ENCODE results near the gene ARHGAP18. TPM values are rescaled to one million over a fixed set of nuclear protein-coding genes. Genes with fewer than 3 reads are reported as not detected.

ARHGAP18 gene
- total RNA-seq, 1 experiment from 2014 or later = 64.5 TPM

DNA sequence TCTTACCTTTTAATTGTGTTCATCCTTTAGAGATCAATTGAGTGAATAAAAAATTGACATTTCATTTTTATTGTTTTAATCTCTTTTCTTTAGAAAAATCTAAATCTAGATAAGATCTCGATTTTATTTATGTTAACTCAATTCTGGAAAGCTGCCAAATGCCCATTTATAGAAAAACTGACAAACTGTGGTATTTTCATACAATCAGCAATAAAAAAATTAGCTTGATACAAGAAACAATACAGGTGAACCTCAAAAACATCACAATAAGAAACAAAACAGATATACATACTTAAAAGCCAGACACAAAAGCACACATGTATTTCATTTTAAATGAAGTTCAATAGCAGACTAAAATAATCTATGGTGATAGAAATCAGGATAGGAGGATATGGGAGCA is 30.0 kb upstream of the ARHGAP18 start:
- CTCF ChIA-PET = no interaction called here
- Mint-ChIP-seq H3K4me1 (ENCODE audit: low read depth, unreplicated experiment) (peaks cover 9% of the 10 kb centered on the region), H3K4me3 (ENCODE audit: low read depth, unreplicated experiment) (no peak overlapping the region), H3K27me3 (ENCODE audit: unreplicated experiment) (no peaks in the 10 kb centered on the region), H3K36me3 (ENCODE audit: insufficient read depth, unreplicated experiment) (no peaks in the 10 kb centered on the region), H3K27ac (ENCODE audit: unreplicated experiment) (no peak overlapping the region), H3K9me3 (ENCODE audit: low read depth, unreplicated experiment) (no peaks in the 10 kb centered on the region)
- DNase-seq = no peak
- intact Hi-C loops (cut with micrococcal nuclease; ENCODE audit: unreplicated experiment) = no loop called here
- TF ChIP-seq, protein P1, sequence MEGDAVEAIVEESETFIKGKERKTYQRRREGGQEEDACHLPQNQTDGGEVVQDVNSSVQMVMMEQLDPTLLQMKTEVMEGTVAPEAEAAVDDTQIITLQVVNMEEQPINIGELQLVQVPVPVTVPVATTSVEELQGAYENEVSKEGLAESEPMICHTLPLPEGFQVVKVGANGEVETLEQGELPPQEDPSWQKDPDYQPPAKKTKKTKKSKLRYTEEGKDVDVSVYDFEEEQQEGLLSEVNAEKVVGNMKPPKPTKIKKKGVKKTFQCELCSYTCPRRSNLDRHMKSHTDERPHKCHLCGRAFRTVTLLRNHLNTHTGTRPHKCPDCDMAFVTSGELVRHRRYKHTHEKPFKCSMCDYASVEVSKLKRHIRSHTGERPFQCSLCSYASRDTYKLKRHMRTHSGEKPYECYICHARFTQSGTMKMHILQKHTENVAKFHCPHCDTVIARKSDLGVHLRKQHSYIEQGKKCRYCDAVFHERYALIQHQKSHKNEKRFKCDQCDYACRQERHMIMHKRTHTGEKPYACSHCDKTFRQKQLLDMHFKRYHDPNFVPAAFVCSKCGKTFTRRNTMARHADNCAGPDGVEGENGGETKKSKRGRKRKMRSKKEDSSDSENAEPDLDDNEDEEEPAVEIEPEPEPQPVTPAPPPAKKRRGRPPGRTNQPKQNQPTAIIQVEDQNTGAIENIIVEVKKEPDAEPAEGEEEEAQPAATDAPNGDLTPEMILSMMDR (IDR thresholded peaks at IDR 0.05; ENCODE audit: unreplicated experiment) = no peak
- BruUV-seq (replicated peaks) = no TSS peak

DNA sequence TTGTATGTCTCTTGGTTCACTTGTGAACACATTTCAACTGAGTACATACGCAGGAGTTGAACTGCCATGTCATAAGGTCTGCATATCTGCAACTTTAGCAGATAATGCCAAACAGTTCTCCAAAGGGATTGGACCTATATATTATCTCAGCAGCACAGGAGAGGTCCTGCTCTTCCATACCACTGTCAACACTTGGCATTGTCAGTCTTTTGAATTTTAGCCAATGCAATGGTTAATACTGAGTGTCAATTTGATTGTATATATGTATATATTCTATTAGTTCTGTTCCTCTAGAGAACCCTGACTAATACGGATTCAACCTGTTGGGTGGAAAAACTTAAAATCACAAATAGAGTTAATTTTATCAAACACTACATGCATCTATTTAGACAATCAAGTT is 26.1 kb upstream of the ARHGAP18 start:
- Mint-ChIP-seq H3K27me3 (ENCODE audit: unreplicated experiment) (no peaks in the 10 kb centered on the region), H3K4me3 (ENCODE audit: low read depth, unreplicated experiment) (no peak overlapping the region), H3K9me3 (ENCODE audit: low read depth, unreplicated experiment) (no peaks in the 10 kb centered on the region), H3K36me3 (ENCODE audit: insufficient read depth, unreplicated experiment) (no peaks in the 10 kb centered on the region), H3K27ac (ENCODE audit: unreplicated experiment) (no peak overlapping the region), H3K4me1 (ENCODE audit: low read depth, unreplicated experiment) (no peaks in the 10 kb centered on the region)
- BruUV-seq (replicated peaks) = no TSS peak
- CTCF ChIA-PET = no interaction called here
- TF ChIP-seq, protein P1 (IDR thresholded peaks at IDR 0.05; ENCODE audit: unreplicated experiment) = no peak
- intact Hi-C loops (cut with micrococcal nuclease; ENCODE audit: unreplicated experiment) = loop anchor here (10.0 kb wide), 1 partner anchor 289 kb away; no protein-coding TSS in a partner anchor
- DNase-seq = no peak

DNA sequence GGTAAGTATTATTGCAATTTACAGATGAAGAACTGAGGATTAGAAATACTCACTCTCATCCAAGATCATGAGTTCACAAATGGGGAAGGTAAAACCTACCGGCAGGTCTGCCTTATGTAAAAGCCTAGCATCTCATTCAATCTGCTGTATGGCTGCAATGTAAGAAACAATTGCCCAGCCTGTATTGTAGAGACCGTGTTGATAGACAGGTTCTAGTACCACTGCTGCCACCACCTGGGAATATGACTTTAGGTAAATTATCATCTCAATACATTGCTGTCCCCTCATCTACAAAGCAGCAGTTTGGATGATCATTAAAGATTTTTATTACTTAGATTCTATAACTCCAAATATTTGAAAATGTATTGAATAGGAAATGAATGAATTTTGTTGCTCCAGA is 23.3 kb upstream of the ARHGAP18 start:
- no peak for DNase-seq
- no peaks in the 10 kb centered on the region for H3K27me3 Mint-ChIP-seq (ENCODE audit: unreplicated experiment)
- H3K27ac Mint-ChIP-seq (ENCODE audit: unreplicated experiment) = no peak overlapping the region
- no peaks in the 10 kb centered on the region for H3K9me3 Mint-ChIP-seq (ENCODE audit: low read depth, unreplicated experiment)
- CTCF ChIA-PET = no interaction called here
- no TSS peak for BruUV-seq (replicated peaks)
- no peaks in the 10 kb centered on the region for H3K36me3 Mint-ChIP-seq (ENCODE audit: insufficient read depth, unreplicated experiment)
- intact Hi-C loops (cut with micrococcal nuclease; ENCODE audit: unreplicated experiment) = loop anchor here (5.0 to 10.0 kb wide), 2 partner anchors 66 to 292 kb away; no protein-coding TSS in a partner anchor
- H3K4me3 Mint-ChIP-seq (ENCODE audit: low read depth, unreplicated experiment) = no peak overlapping the region
- H3K4me1 Mint-ChIP-seq (ENCODE audit: low read depth, unreplicated experiment) = no peaks in the 10 kb centered on the region
- TF ChIP-seq, protein P1 (IDR thresholded peaks at IDR 0.05; ENCODE audit: unreplicated experiment) = no peak

DNA sequence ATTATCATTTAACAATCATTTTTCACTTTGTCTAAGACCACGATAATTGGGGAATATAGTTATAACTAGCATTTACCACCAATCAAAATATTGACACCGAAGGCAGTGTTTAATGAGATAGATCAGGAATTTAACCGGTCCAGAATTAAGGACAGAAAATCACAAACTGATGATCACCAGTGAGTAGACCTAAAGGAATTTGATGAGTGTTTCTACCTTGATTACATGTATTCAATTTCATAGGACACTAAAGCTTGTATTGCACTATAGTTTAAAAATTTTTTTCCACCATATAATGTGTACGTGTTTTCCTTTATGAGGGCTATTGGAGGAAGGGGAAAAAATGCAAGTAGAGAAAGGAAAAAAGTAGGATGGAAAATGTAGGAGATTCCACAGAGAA is 22.6 kb upstream of the ARHGAP18 start:
- Mint-ChIP-seq H3K27ac (ENCODE audit: unreplicated experiment) (no peak overlapping the region), H3K36me3 (ENCODE audit: insufficient read depth, unreplicated experiment) (no peaks in the 10 kb centered on the region), H3K27me3 (ENCODE audit: unreplicated experiment) (no peaks in the 10 kb centered on the region), H3K4me1 (ENCODE audit: low read depth, unreplicated experiment) (no peaks in the 10 kb centered on the region), H3K9me3 (ENCODE audit: low read depth, unreplicated experiment) (no peaks in the 10 kb centered on the region), H3K4me3 (ENCODE audit: low read depth, unreplicated experiment) (no peak overlapping the region)
- BruUV-seq (replicated peaks) = no TSS peak
- intact Hi-C loops (cut with micrococcal nuclease; ENCODE audit: unreplicated experiment) = loop anchor here (5.0 to 10.0 kb wide), 2 partner anchors 65 to 292 kb away; no protein-coding TSS in a partner anchor
- no peak for DNase-seq
- CTCF ChIA-PET = no interaction called here
- TF ChIP-seq, protein P1 (IDR thresholded peaks at IDR 0.05; ENCODE audit: unreplicated experiment) = no peak
